ENCODE data around the gene PMFBP1. TPM values are rescaled to one million over a fixed set of nuclear protein-coding genes. Genes with fewer than 3 reads are reported as not detected.

PMFBP1 gene
- total RNA-seq, 4 donors from 2014 or later, result 1.2 to 1.4 TPM; not detected in 2

DNA sequence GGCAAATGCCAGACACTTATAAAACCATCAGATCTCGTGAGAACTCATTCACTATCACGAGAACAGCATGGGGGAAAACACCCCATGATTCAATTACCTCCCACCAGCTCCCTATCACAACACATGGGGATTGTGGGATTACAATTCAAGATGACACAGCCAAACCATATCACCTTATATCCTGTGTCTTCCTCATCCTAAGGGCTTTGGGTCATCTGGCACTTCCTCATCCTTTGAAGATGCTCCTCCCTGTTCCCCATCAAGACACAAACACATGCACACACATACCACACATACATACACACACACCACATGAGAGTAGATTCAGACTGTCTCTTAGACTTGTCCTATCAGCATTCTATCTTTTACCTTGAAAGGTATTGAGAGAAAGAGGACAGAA lies 2.8 kb upstream of the PMFBP1 start:
- intact Hi-C loops (cut with DNase I; ENCODE audit: low total_unique reads), result no loop called here
- TF ChIP-seq POLR2A (IDR thresholded peaks at IDR 0.05), result no peak
- TF ChIP-seq, protein P1, sequence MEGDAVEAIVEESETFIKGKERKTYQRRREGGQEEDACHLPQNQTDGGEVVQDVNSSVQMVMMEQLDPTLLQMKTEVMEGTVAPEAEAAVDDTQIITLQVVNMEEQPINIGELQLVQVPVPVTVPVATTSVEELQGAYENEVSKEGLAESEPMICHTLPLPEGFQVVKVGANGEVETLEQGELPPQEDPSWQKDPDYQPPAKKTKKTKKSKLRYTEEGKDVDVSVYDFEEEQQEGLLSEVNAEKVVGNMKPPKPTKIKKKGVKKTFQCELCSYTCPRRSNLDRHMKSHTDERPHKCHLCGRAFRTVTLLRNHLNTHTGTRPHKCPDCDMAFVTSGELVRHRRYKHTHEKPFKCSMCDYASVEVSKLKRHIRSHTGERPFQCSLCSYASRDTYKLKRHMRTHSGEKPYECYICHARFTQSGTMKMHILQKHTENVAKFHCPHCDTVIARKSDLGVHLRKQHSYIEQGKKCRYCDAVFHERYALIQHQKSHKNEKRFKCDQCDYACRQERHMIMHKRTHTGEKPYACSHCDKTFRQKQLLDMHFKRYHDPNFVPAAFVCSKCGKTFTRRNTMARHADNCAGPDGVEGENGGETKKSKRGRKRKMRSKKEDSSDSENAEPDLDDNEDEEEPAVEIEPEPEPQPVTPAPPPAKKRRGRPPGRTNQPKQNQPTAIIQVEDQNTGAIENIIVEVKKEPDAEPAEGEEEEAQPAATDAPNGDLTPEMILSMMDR (IDR thresholded peaks at IDR 0.05), result no peak
- Histone ChIP-seq H3K4me1 (no peaks in the 10 kb centered on the region), H3K36me3 (no peaks in the 10 kb centered on the region), H3K27ac (no peak overlapping the region), H3K4me3 (no peak overlapping the region), H3K27me3 (no peaks in the 10 kb centered on the region), H3K9me3 (no peaks in the 10 kb centered on the region)
- DNase-seq, result no peak

DNA sequence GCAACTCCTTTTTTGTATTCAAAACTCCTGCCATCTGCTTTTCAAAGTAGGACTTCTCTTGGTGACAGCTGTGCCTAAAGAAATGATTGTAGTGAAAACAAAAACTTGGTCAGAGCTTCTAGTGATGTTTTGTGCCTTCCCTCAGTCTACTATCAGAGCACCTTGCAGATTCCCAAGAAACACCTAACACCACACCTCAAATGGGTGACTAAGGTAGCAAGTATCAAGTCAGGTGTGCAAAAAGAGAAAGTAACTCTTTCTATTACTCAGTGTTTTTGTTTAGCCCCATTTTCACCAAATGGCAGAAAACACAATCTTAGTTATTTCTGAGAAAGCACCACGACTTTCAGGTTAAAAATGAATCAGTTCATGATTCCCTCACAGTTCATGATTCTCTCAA lies 2.0 kb upstream of the PMFBP1 start:
- Histone ChIP-seq H3K27ac (no peak overlapping the region), H3K9me3 (no peaks in the 10 kb centered on the region), H3K4me3 (no peak overlapping the region), H3K36me3 (no peaks in the 10 kb centered on the region), H3K4me1 (no peaks in the 10 kb centered on the region), H3K27me3 (no peaks in the 10 kb centered on the region)
- TF ChIP-seq, protein P1 (IDR thresholded peaks at IDR 0.05), result no peak
- no peak for TF ChIP-seq POLR2A (IDR thresholded peaks at IDR 0.05)
- no peak for DNase-seq
- intact Hi-C loops (cut with DNase I; ENCODE audit: low total_unique reads), result no loop called here

DNA sequence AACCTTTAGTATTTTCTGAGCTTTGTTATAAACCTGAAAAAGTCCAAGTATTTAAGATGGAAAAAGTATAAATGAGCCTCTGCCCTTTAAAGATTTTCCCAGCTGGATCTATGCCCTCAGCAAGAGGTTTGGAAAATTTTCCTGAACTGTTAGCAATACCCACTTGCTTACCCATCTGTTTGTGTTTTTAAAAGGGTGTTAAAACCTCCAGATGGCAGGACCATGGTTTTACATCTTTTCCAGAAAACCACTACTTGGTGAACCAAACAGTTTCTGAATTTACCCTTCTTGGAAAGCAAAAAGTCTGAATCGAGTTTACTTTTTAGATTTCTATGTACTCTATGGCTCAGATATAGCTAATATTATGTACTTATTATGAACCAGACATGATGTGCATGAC lies 719 bp downstream of the PMFBP1 start:
- H3K4me3 ChIP-seq, result no peak overlapping the region
- no peak for DNase-seq
- H3K9me3 ChIP-seq, result no peaks in the 10 kb centered on the region
- H3K36me3 ChIP-seq, result no peaks in the 10 kb centered on the region
- TF ChIP-seq POLR2A (IDR thresholded peaks at IDR 0.05), result no peak
- TF ChIP-seq, protein P1 (IDR thresholded peaks at IDR 0.05), result no peak
- no peaks in the 10 kb centered on the region for H3K4me1 ChIP-seq
- intact Hi-C loops (cut with DNase I; ENCODE audit: low total_unique reads), result no loop called here
- H3K27ac ChIP-seq, result no peak overlapping the region
- H3K27me3 ChIP-seq, result no peaks in the 10 kb centered on the region

DNA sequence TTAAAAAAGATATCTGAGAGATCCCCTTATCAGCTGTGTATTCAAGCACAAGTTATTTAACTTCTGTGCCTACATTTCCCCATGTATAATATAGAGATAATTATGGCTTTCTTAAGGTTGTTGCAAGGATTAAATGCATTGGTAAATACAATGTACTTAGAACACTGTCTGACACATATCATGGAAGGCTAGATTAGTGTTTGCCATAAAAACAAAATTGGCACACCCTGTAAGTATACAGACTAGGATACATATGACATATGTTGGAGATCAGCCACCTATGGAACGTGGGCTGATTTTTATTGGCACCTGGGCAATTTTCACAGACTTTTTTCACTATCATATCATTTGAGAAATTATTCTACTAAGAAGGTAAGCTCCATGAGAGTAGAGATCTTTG lies 2.2 kb downstream of the PMFBP1 start:
- intact Hi-C loops (cut with DNase I; ENCODE audit: low total_unique reads), result no loop called here
- TF ChIP-seq POLR2A (IDR thresholded peaks at IDR 0.05), result no peak
- TF ChIP-seq, protein P1 (IDR thresholded peaks at IDR 0.05), result no peak
- no peaks in the 10 kb centered on the region for H3K36me3 ChIP-seq
- no peak overlapping the region for H3K4me3 ChIP-seq
- no peaks in the 10 kb centered on the region for H3K4me1 ChIP-seq
- DNase-seq, result no peak
- H3K27ac ChIP-seq, result no peak overlapping the region
- H3K27me3 ChIP-seq, result no peaks in the 10 kb centered on the region
- no peaks in the 10 kb centered on the region for H3K9me3 ChIP-seq

DNA sequence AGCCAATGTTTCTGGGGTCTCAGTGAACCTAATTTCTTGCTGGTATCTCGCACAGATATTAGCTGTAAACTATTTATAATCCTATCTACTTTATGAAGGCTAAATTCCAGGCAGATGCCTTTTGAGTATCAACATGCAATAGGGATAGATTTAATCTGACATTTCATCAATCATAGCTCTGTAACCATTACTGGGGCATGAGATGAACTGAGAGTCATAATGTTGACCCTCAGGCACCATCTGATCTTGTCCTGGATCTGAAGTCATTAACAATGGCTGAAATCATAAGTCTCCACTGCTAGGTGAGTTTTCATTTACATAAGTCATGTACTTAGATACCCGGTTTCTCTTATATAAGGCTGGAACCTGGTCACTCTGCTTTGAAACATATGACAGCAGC lies 3.6 kb downstream of the PMFBP1 start:
- no peak for DNase-seq
- Histone ChIP-seq H3K4me3 (no peak overlapping the region), H3K27me3 (no peaks in the 10 kb centered on the region), H3K36me3 (no peaks in the 10 kb centered on the region), H3K4me1 (no peaks in the 10 kb centered on the region), H3K27ac (no peak overlapping the region), H3K9me3 (no peaks in the 10 kb centered on the region)
- intact Hi-C loops (cut with DNase I; ENCODE audit: low total_unique reads), result no loop called here
- TF ChIP-seq, protein P1 (IDR thresholded peaks at IDR 0.05), result no peak
- TF ChIP-seq POLR2A (IDR thresholded peaks at IDR 0.05), result no peak

Data from uterus (tissue), 4 donors.